COLO829 (cell line): ENCODE measurements around the gene FUT8.

Source experiments
- DNase-seq: peaks from one replicate; pipeline ENCODE4 v3.0.0; 2012; ENCODE audit warnings: low spot score

The FUT8 gene

GRCh38 chr14:65495196-65495595 is 82.7 kb downstream of the FUT8 start:
- DNase-seq = no peak

GRCh38 chr14:65496178-65496993 is 83.9 kb downstream of the FUT8 start:
- no peak for DNase-seq

- no peak for DNase-seq
These were observed 86.6 kb downstream of the FUT8 start for GRCh38 chr14:65499138-65499537.

- DNase-seq = no peak
These were observed 87.5 kb downstream of the FUT8 start for GRCh38 chr14:65500075-65500474.

- DNase-seq = no peak
These were observed 88.8 kb downstream of the FUT8 start for GRCh38 chr14:65501328-65501727.

- no peak for DNase-seq
These were observed 90.2 kb downstream of the FUT8 start for GRCh38 chr14:65502676-65503124.

- DNase-seq = no peak
These were observed 91.2 kb downstream of the FUT8 start for GRCh38 chr14:65503771-65504170.

- DNase-seq = no peak
These were observed 94.3 kb downstream of the FUT8 start for GRCh38 chr14:65506801-65507200.

- no peak for DNase-seq
These were observed 97.3 kb downstream of the FUT8 start for GRCh38 chr14:65509842-65510241.

GRCh38 chr14:65513671-65514070 is 101.1 kb downstream of the FUT8 start:
- DNase-seq = no peak

GRCh38 chr14:65517635-65518542 is 105.4 kb downstream of the FUT8 start:
- no peak for DNase-seq

GRCh38 chr14:65528069-65528468 is 115.5 kb downstream of the FUT8 start:
- DNase-seq = no peak

- no peak for DNase-seq
These were observed 118.6 kb downstream of the FUT8 start for GRCh38 chr14:65531148-65531547.

GRCh38 chr14:65533736-65534404 is 121.3 kb downstream of the FUT8 start:
- DNase-seq = no peak

GRCh38 chr14:65536781-65537423 is 124.4 kb downstream of the FUT8 start:
- no peak for DNase-seq

- no peak for DNase-seq
These were observed 136.3 kb downstream of the FUT8 start for GRCh38 chr14:65548878-65549277.

GRCh38 chr14:65549429-65549828 is 136.9 kb downstream of the FUT8 start:
- DNase-seq = no peak

GRCh38 chr14:65550779-65551643 is 138.5 kb downstream of the FUT8 start:
- no peak for DNase-seq

- DNase-seq = no peak
These were observed 140.2 kb downstream of the FUT8 start for GRCh38 chr14:65552724-65553123.

- no peak for DNase-seq
These were observed 142.3 kb downstream of the FUT8 start for GRCh38 chr14:65554837-65555236.

- DNase-seq = no peak
These were observed 142.8 kb downstream of the FUT8 start for GRCh38 chr14:65555358-65555757.
